GM19240 (cell line): ENCODE measurements around the gene C20orf96.
"Not testable (repeated sequence)": the region's sequence is repeated elsewhere in the genome, so short reads cannot be mapped to it uniquely, and the experiment has no call there.

Experiments
- DNase-seq: peaks from one replicate; pipeline ENCODE4 v3.0.0; 2011; ENCODE audit warnings: low spot score; ENCODE audit not compliant: insufficient read length

C20orf96 gene

GRCh38 chr20:237929-238328 is 52.6 kb downstream of the C20orf96 start:
- no peak for DNase-seq

- DNase-seq, result no peak
These were observed 53.1 kb downstream of the C20orf96 start for GRCh38 chr20:237489-237888.

GRCh38 chr20:235891-236290 is 54.7 kb downstream of the C20orf96 start:
- no peak for DNase-seq

GRCh38 chr20:227439-228105 is 63.0 kb downstream of the C20orf96 start:
- DNase-seq, result no peak

- DNase-seq, result no peak
These were observed 63.6 kb downstream of the C20orf96 start, which contains the start of gene DEFB129 for GRCh38 chr20:226958-227357. Gene DEFB129 (plus strand): TSS chr20:227258. CDS start chr20:227289, 31 bp downstream.

GRCh38 chr20:225879-226278 is 64.7 kb downstream of the C20orf96 start:
- not testable (repeated sequence) for DNase-seq

- DNase-seq, result no peak
These were observed 69.2 kb downstream of the C20orf96 start for GRCh38 chr20:221258-221830.
